GM12874 (cell line): ENCODE measurements around the gene TMCO4.

Source experiments
- CTCF ChIP-seq: IDR thresholded peaks from 2 replicates; pipeline ENCODE4 v1.5.1; 2011; ENCODE audit warnings: low read depth, mild to moderate bottlenecking, control low read depth, low read length, moderate library complexity; ENCODE audit not compliant: insufficient read depth

The TMCO4 gene

GRCh38 chr1:19664453-19665185 lies 135.1 kb downstream of the TMCO4 start, which contains the start of gene HTR6:
HTR6 (plus strand) TSS chr1:19664875; CDS start chr1:19665754, 879 bp downstream.
- no peak for TF ChIP-seq CTCF

- no peak for TF ChIP-seq CTCF
Measured at GRCh38 chr1:19662313-19662712, 137.4 kb downstream of the TMCO4 start.

- peak; percentile 48 for TF ChIP-seq CTCF
Measured at GRCh38 chr1:19661721-19662228, 137.9 kb downstream of the TMCO4 start.

- no peak for TF ChIP-seq CTCF
Measured at GRCh38 chr1:19658186-19658585, 141.5 kb downstream of the TMCO4 start.

GRCh38 chr1:19657511-19657910 lies 142.2 kb downstream of the TMCO4 start:
- TF ChIP-seq CTCF = no peak

GRCh38 chr1:19656780-19657466 lies 142.8 kb downstream of the TMCO4 start:
- TF ChIP-seq CTCF = no peak

- TF ChIP-seq CTCF = no peak
Measured at GRCh38 chr1:19656134-19656779, 143.5 kb downstream of the TMCO4 start.
